Ureter (tissue), 1 donor: ENCODE measurements around the gene NUDT22. TPM values are rescaled to one million over a fixed set of nuclear protein-coding genes. Genes with fewer than 3 reads are reported as not detected.

Experiments
- DNase-seq: peaks from one replicate; pipeline ENCODE4 v3.0.0-alpha.2; 2020; ENCODE audit warnings: low spot score
- total RNA-seq: library from RNA; stranded (reverse); gene quantifications from one replicate; pipeline ENCODE4 v1.2.4, GENCODE V29; 2023
- donor health status: DM: yes; HTN: yes; CAD: no.

NUDT22 gene, protein sequence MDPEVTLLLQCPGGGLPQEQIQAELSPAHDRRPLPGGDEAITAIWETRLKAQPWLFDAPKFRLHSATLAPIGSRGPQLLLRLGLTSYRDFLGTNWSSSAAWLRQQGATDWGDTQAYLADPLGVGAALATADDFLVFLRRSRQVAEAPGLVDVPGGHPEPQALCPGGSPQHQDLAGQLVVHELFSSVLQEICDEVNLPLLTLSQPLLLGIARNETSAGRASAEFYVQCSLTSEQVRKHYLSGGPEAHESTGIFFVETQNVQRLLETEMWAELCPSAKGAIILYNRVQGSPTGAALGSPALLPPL
- 82.7 TPM for total RNA-seq

- DNase-seq, result peak; percentile 95
Measured at GRCh38 chr11:64225608-64226506, at the start of gene NUDT22, which contains the start of gene TRPT1. NUDT22 (plus strand) TSS chr11:64226274; CDS start chr11:64226653, 379 bp downstream. TRPT1 (minus strand) TSS chr11:64226186; CDS start chr11:64225860, 326 bp downstream.

DNA sequence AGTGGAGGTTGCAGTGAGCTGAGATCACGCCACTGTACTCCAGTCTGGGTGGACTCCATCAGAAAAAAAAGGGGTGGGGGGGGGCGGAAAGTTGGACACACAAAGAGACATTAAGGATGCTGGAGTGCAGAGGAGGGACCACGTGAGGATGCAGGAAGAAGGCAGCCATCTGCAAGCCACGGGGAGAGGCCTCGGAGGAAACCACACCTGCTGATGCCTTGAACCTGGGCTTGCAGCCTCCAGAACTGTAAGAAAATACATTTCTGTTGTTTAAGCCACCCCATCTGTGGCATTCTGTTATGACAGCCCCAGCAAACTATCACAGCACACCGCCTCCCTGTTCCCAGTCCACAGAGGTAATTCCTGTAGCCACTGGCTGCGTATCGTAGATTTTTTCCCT, 49.3 kb upstream of the NUDT22 start:
- no peak for DNase-seq

DNA sequence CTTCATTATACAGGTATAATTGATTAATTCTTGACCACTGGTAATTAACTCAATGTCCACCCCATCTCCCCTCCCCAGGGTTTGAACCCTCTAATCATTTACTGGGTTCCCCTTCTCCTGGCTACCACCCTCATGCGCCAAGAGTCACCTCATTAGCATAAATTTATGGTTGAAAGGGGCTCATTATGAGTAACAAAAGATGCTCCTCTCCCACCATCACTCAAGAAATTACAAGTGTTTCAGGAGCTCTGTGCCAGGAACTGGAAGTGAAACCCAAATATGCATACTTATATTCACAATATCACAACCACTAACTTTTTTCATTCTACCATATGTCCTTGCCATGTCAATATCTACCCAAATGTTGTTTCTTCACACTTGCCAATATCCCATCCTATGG, 47.9 kb upstream of the NUDT22 start:
- no peak for DNase-seq

DNA sequence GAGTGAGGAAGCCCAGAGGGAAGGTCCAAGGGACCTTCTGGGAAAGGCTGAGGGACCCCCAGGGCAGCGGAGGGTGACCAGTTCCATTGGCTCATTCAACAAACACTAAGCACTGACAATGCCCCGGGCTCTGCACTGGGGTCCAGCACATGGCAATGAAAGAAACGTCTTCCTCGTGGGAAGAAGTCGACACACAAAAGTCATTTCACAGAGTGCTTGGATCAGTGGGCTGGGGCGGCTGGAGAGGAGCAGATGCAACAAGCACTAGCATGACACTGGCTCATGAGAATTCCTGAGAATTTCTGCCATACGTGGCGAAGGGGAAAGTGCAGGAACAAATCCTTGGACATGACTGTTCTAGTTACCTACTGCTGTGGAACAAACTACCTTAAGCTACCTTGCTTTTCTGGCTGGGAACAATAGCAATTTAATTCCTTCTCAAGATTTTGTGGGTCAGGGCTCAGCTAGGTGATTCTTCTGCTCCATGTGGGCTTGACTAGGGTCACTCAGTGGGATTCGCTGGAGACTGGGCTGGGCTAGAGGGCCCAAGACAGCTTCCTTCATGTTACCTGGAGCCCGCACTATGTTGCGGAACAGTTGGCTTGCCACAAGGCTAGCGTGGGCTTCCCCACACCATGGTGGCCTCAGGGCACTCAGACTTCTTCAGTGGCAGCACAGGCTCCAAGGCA, 47.0 kb upstream of the NUDT22 start:
- DNase-seq, result no peak

DNA sequence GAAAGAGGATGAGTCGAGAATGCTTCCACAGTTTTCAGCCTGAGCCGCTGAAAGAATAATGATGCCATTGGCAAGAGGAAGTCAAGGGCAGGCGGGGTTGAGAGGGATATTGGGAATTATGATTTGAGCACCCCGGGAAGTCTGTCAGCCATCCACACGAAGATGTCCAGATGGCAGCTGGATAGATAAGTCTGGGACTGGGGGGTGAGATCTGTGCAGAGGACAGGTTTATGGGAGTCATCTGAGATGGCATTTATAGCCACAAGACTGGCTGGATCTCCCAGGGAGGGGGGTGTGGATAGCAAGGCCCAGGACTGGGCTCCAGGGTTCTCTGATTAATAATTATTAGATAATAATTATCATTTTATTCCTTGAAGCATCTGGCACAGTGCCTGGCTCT, 45.2 kb upstream of the NUDT22 start:
- peak; percentile 41 for DNase-seq

- DNase-seq, result peak; percentile 95
Measured at GRCh38 chr11:64181506-64182411, 44.3 kb upstream of the NUDT22 start.

GRCh38 chr11:64183890-64184289, 42.2 kb upstream of the NUDT22 start:
- DNase-seq, result no peak

- DNase-seq, result peak; percentile 89
Measured at GRCh38 chr11:64185175-64185692, 40.8 kb upstream of the NUDT22 start.

DNA sequence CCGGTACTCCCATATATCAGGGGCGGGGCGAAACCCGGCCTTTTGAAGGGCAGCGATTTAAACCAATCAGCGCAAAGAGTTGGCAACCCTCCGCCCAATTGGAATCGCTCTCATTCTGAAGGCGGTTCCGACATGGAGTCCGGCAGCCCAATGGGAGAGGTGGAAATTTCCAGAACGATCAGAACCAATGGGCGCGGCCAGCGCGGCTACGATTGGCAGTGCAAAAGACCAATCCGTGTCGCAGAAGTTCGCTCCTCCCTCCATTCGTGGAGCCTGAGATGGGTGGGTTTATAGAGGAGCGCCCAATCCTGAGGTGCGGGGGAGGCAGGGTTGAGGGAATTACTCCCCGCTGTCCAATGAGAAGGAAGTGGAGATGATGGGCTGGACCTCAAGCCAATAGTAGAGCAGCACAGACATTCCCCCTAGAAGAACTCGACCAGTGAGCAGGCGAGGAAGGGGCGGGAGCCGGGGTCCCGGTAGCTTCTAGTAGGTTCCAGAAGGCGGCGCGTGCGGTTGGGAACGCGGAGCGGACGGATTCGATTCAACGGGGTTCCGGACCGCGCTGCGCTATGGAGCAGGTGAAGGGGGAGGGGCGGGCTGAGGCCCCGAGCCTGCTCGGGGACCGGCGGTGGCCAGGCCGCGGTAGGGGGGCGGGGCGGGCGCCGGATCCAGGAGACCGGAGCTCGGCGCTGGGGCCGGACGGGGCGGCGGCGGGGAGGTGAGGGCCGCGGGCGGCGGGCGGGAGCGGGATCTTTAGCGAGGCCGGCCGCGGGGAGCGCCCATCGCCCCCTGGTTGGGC, 40.2 kb upstream of the NUDT22 start, which contains the start of gene STIP1:
Gene STIP1, plus strand, starts transcription at position 479 of the 799 bp plus-strand sequence. Its CDS starts 91 bp downstream, at position 570.
- DNase-seq, result peak; percentile 100

GRCh38 chr11:64186492-64187165, 39.4 kb upstream of the NUDT22 start:
- DNase-seq, result no peak

DNA sequence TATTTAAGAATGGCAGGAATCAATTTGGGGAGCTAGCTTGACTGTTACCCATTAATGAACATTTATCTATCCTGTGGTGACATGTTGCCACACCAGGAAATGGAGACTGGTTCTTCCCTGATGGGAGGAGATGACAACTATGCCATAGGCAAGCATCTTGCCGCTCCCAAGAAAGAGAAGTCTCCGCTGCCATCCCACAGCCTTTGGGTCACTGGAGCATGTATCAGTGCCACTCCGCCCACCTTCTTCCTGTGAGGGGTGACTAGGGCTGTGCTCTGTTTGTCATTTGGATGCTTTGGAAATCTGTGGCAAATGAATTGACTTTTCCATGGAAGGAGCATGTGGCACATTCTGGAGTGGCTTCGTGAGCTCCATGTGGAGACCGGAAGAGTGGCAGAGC, 33.6 kb upstream of the NUDT22 start:
- no peak for DNase-seq

DNA sequence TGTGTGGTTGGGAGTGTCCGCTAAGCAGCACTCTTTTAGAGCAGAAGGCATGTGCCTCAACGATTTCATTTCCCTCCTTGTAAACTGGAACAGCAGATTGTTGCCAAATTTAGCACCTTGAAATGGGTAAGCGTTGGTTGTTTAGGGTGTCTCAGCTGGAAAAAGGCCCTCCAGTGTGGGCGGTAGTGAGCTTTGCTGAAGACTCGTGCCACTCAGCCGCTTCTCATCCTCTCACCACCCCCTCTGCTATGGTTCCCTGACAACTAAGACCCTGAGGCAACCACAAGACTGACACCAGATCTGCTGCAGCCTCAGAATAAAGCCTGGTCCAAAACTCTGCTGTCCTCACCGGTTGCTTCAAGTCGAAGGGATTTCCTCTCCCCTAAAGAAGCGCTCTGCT, 29.4 kb upstream of the NUDT22 start:
- DNase-seq, result no peak

GRCh38 chr11:64198511-64198910, 27.6 kb upstream of the NUDT22 start:
- DNase-seq, result no peak

- no peak for DNase-seq
Measured at GRCh38 chr11:64201543-64201942, 24.5 kb upstream of the NUDT22 start.

DNA sequence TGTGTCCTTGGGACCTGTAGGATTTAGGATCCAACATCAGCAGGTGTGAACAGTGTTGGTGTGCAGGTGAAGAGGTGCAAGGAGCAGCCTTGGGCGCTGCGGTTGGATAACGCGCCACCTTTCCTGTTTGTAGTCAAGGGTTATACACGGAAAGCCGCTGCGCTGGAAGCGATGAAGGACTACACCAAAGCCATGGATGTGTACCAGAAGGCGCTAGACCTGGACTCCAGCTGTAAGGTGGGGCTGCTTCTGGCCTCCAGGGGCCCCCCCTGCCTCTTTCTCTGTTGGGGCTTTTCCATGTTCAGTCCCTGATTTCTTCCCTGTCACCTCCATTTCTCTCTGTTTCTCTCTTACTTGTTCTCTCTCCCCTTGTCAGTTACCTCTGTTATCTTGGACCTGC, 23.1 kb upstream of the NUDT22 start:
- no peak for DNase-seq

- DNase-seq, result no peak
Measured at GRCh38 chr11:64203421-64204079, 22.5 kb upstream of the NUDT22 start.

- DNase-seq, result no peak
Measured at GRCh38 chr11:64204080-64204440, 22.0 kb upstream of the NUDT22 start.

GRCh38 chr11:64204464-64204989, 21.5 kb upstream of the NUDT22 start:
- peak; percentile 89 for DNase-seq
